NCI-H345 treated with DMSO at 0.1 percent for 48 hours (cell line): ENCODE data around the gene ANO2.
"Not testable (repeated sequence)": the region's sequence is repeated elsewhere in the genome, so short reads cannot be mapped to it uniquely, and the experiment has no call there.

Source experiments
- DNase-seq: peaks from one replicate; lab custom pipeline; 2025; ENCODE audit not compliant: unreplicated experiment; lab: John Stamatoyannopoulos, UW

ANO2 gene

DNA sequence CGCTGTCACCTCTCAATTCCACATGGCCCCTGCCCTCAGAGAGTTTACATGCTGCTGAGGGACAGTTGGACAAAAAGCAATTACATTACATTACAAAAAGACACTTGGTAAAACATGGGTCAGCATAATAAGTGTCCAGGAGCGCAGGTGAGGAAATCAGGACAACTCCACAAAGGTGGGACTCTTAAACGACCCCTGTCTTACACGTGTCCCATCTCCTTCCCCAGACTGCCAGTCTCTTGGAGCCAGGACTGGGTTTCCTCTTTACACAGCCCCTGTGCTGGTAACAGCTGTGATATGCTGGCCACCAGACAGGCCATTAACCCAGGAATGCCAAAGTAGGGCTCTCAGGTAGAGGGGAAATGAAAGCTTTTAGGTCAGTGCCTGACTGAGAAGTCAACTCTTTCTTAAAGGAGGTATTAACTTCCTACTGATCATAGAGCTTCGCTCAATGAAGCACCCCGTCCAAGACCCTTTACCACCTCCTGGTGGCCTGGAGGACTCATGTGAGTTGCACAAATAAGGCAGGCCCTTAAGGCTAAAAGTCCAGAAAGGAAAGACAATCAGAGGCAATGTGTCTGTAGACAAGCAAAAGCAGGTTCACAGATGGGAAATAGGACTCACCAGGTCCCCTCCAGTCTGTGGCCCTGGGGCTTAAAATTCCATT is 55.5 kb downstream of the ANO2 start:
- no peak for DNase-seq

DNA sequence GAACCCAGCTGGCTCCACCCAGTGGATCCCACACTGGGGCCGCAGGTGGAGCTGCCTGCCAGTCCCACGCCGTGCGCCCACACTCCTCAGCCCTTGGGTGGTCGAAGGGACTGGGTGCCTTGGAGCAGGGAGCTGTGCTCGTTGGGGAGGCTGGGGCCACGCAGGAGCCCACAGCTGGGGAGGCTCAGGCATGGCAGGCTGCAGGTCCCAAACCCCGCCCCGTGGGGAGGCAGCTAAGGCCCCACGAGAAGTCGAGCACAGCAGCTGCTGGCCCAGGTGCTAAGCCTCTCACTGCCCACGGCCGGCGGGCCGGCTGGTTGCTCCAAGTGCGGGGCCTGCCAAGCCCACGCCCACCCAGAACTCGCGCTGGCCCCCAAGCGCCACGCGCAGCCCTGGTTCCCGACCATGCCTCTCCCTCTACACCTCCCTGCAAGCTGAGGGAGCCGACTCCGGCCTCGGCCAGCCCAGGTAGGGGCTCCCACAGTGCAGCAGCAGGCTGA is 56.2 kb downstream of the ANO2 start:
- DNase-seq, result no peak

DNA sequence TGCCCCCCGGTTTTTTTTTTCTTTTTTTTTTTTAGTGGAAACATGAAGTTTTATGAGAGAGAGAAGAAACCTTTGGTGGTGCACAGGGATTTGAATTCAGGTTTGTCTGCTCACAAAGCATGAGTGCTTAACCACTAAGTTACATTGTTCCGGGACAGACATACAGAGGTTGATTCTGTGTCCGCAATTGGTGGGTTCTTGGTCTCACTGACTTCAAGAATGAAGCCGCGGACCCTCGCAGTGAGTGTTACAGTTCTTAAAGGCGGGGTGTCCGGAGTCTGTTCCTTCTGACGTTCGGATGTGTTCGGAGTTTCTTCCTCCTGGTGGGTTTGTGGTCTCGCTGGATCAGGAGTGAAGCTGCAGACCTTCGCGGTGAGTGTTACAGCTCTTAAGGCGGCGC is 57.2 kb downstream of the ANO2 start:
- not testable (repeated sequence) for DNase-seq

DNA sequence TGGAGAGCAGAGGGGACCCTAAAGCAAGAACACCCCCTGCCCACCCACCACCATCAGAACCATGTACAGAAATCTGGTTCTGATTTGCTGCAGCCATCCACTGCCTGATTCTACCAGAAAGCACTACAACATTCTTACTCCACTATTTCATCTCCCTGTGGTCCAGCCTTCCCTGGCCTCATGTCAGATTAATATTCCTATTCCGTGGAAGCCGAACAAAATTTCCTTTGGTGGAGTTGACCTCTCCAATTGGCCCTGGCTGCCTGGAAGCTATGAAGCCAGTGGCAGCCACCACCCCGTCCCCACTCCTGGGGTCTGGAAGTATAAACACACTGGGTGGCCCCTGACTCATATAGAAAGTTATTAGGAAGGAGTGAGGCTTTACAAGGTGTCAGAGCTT is 60.2 kb downstream of the ANO2 start:
- DNase-seq, result no peak

DNA sequence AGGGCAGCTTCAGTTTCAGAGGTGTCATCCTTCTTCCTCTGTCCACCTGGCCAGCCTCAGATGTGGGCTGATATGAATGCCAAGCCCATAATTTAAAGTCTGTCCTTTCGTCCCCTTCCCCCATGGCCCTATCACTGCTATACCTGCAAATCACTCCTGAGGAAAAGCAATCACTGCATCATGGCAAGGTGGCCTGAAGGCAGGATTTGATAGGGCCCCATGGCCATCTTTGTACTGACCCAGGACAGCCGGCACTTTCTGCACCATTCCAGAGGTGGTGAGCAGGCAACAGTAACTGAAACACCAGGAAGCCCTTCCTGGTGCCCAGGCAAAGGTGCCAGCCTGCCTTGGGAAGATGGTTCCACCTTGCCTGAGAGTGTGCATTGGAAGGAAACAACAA is 60.8 kb downstream of the ANO2 start:
- no peak for DNase-seq

DNA sequence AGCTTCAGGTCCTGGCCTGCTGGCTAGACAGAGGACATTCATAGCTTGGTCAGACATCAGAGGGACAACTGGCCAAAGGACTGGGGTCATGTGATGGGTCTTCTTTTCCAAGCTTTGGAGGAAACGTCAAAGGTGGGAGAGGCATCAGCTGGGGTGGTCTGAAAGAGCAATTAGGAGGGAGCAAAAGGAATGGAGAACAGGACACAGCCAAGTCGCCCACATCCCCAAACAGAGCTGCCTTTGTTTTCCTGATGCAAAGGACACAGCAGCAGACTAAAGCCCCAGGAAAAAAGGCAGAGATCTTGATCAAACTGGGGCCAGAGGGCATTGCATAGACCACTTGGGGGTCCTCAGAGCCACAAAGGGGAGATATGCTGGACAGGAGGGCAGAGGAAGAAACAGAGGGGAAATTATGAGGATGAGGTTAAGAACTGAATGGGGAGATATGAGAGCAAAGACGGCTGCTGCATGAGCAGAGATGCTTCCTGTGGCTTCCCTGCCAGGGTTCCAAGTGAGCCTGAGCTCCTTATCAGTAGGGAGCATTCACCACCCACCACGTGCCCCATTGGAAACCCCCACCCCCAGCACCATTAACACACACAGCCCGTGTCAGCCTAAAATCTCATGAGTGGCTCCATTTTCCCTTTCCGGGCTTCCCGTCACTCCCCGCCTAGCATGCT is 62.4 kb downstream of the ANO2 start:
- DNase-seq, result no peak

DNA sequence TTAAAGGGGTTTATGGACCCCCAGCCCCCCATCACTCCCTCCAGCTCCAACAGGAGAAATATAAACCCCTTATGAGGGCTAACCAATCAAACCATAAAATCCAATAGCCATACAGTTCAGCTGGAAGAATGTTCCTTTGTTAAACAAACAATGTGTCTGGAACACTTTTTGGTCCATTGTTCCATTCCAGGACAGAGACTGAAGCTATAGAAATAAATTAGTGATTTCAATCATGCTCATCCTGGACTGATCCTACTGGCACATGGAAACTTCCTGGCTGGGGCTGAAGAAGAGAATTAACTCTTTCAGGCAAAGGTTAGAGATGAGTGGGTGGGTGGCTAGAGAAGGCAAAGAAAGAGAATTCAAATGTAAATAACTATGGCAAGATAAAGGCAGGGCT is 63.4 kb downstream of the ANO2 start:
- no peak for DNase-seq

DNA sequence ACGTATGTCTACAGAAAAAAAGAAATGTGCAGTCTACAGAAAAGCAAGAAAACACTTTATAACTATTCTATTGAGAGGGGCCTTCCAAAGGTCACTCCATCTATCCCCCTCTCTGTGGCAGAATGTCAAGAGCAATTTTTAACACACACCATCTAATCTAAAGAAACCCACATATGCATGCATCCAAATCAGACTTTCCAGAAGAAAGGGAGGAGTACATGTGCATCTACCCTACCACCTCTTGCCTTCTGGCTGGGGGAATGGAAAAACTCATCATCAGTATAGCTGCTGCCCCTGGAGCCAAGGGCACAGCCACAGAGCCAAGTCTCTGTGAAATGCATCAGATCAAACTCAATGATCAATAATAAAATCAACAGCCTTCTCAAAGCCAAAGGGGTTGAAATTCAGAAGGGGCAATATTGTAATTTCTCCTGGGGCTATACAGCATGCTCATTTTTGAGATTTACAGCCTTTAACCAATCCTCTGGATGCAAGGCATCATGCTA is 63.9 kb downstream of the ANO2 start:
- no peak for DNase-seq

DNA sequence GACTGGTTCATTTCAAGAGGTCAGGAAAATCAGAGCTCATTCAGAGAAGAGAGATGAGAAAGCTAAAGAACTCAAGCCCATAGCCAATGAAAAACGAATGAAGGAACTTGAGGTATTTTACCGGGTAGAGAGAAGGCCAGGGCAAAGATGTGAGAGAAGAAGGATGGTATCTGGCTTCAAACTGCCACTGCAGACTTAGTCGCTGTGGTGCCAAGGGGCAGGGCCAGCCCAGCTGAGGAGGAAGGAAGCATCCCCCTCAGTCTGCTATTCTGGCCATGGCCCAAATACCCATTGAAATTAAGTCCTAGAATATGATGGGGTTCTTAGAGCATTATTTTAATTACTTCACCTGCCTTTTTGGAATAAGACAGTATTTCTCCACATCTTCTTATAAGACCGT is 69.2 kb downstream of the ANO2 start:
- DNase-seq, result no peak

DNA sequence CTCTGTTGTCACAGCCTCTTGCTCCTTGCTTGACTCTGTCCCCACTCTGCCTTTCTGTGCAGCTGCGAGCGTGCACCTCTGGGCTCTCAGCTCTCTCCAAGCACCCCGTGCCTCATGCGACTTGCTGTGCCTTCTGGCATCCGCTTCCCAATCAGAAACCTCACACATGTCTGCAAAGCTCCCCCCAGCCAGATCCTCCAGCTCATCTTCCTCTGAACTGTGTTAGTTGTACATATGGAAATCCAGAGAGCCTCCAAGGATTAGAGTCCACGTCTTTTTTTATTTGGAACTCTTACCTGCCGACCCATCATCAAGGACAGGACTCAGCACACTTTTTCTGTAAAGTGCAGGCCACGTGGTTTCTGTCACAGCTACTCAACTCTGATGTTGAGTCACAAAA is 70.5 kb downstream of the ANO2 start:
- DNase-seq, result no peak

DNA sequence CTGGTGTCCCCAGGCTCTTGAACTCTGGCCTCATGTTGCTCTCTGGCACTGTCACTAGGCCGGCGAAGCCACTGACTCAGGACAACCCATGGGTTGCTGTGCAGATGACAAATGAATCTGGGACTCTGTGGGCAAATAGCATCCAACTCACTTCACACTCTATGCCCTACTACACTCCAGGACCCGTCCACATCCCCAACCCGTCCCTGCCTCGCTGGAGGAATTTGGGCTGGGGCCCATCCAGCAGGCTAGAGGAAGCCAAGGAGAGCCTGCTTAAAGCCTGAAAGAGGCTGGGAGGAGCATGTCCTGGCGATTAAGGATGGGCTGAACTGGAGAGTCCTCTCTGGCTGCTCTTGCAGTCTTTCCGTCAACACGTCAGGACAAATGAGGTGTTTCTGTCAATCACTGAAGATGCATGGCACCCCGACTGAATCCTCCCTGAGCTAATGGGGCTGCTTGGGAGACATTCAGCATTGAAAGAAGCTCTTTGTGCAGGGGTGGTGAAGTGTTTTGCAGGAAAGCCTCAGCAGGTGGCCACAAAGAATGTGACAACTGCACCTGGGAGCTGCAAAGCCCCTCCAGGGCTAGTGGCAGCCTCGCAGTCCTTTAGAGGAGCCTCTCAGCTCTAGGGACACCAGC is 71.7 kb downstream of the ANO2 start:
- DNase-seq, result no peak

DNA sequence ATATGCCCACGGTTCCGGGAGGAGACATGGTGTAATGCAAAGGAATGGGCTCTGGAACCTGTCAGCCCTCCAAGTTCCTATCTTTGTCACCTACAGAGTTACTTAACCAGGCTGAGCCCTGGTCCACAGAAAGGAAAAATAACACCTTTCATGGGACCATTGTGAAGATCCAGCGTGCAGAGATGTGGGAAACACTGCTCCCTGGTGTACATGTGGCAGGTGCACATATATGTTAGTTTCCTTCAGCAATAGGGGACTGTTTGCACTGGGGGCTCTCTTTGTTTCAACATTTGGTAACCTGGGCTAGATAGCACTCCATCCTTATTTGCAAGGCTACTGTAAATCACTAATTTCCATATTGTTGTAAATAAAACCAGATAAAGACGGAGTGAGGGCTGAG is 72.3 kb downstream of the ANO2 start:
- DNase-seq, result no peak

DNA sequence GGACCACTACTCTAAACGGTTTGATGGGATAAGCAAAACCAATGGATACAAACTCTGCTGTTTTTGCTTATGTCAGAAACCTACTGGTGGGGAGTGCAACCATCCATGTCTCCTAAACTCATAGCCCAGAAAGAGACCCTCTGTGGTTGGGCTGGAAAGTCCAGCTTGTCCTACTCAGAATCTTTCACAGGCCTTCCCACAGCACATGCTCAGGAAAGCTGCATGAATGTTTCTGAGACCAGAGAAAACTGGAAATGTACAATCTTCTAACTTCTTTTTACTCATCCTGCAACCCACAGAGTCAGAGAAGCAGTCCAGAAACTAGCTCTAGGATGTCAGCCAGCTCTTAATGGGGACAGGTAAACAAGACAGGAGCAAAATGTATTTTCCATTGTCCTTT is 73.3 kb downstream of the ANO2 start:
- no peak for DNase-seq

DNA sequence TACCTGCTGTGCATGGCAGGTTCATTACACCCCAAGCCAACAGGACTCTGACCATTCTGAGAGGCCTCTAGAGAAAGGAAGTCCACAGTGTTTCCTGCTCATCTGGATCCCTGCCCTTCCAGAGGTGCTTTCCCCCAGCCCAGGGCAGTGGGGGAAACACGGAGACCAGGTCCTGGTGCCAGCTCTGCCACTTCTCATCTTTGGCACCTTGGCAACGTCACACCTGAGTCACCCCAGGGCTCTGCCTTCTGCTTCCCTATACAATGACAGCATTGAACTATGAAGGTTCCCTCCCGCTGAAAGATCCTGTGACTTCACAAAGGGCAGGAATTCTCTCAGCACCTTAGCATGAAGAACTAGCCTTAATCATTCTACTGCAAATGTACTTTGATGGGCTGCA is 74.9 kb downstream of the ANO2 start:
- DNase-seq, result no peak

DNA sequence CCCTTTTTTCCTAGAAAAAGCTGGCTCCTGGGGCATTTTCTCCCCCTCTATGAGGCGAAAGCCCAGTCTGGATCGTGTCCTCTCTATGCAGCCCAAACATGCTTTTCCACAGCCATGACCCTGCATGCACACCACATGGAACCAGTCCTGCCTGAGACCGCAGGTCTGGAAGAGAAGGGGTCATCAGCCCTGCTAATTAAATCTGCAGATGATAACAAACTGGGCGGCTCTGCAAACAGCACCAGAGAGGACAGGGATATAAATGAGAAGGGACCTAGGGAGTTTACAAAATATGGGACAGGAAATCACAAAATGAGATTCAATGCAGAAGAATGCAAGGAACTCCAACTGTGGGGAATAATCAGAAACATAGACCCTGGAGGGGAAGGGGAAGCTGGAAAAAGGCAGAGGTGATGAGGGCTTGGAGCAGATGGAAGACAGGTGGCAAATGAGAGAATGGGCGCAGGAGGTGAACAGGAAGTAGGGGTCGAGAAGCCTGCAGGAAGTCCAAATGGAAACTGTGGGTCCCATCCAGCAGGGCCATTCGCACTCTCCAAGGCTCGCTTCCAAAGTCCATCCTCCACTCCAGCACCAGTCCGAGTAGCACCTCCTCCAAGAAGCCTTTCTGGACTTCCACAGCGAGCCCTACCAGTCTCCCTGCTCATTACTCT is 76.3 kb downstream of the ANO2 start:
- no peak for DNase-seq

DNA sequence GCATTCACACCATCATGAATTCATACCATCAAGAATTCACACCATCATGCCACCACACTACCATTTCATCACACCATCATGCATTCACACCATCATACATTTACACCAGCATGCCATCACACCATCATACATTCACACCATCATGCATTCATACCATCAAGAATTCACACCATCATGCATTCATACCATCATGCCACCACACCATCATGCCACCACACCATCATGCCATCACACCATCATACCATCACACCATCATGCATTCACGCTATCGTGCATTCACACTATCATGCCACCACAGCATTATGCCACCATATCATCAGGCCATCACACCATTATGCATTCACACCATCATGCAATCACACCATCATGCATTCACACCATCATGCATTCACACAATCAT is 79.7 kb downstream of the ANO2 start:
- no peak for DNase-seq

DNA sequence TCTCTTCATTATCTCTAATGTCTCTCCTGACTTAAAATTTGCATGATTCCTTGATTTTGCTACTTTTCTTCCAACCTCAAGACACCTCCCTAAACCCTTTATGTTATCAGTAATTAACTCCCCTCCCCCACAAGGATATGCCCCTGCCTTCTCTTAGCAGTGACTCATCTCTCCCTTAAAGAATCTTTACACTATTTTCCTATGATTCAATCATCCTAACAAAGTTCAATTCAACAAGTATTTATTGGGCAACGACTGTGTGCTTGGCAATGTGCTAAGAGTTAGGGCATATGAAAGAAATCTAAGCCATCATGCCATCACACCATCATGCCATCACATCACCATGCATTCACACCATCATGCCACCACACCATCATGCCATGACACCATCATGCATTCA is 80.1 kb downstream of the ANO2 start:
- no peak for DNase-seq

DNA sequence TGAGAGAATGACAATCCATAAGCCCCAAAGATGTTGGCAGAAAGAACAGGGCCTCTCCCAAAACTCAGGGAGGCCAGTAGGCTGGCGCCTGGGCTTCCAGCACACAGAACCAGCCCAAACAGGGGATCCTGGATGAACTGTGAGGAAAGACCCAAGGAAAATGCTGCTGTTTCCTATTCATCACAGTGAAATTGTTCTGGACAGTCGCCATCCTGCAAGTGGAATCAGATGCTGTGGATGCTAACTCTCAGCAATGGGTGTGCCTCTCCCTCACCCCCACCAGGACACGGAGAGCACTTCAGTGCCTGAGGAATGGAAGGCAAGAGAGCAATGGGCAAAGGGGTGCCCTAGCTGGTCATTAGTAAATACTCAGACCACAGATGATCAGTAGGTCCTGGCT is 80.8 kb downstream of the ANO2 start:
- no peak for DNase-seq

DNA sequence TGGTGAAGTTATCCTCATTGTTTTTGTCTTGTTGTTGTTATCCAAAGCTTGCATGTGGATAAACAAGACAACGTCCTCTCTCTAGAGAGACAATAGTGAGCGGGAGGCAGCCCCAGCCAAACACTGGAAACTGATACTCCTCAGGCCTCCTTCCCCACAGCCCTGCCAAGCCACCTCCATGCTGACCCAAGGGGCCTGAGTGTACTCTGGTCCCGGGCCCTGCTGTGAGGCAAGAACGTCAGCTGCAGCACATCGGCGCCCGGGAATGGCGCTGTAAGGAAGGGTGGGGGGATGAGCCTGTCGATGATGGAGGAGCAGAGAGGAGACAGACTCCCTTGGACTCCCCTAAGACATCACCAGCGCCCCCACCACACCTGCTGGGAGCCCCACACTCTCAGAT is 83.6 kb downstream of the ANO2 start:
- no peak for DNase-seq

DNA sequence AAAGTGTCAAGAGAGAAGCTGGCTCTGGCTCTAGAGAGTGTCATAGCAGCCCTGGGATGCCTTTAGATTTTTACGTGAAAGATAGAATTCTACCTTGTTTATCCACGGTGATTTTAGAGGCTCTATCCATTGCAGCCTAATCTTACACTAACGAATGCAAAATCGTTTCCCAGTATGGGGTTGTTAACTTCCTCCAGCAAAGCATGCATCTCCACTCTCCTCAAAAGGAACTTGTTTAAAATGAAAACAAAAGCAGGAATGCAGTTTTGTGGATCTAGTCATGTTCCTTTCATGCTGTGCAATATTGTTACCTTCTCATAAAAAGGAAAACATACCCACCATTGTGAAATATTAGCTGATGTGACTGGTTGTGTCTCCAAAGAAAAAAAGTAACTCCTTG is 88.4 kb downstream of the ANO2 start:
- DNase-seq, result no peak

DNA sequence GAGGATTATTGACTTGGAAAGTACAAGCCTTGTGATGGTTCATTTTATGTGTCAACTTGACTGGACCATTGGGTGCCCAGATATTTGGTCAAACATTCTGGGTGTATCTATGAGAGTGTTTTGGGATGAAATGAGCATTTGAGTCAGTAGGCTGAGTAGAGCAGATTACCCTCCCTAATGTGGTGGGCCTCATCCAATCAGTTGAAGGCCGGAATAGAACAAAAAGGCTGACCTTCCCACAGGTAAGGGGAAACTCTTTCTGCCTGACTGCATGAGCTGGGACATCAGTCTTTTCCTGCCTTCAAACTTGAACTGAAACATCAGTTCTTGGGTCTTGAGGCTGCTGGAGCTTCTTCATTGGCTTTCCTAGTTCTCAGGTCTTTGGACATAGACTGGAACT is 98.1 kb downstream of the ANO2 start:
- DNase-seq, result no peak

DNA sequence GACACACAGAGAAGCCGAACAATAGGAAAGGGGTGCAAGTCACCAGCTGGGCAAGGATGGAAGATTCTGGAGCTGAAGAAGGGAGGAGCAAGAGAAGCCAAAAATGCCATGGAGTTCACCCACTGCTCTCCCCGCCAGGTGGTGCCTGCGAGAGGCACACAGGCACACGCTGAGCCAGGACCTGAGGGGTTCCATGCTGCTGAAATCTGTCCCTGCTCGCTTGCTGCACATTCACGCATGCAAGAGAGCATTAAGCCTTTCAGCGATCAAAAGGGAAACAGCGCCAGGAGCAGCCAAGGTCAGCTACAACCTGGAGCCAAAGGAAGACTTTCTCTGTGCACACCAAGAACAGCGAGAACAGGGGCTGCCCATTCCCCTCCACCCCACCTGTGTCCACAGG is 104.1 kb downstream of the ANO2 start:
- no peak for DNase-seq
